ENCODE measurements around the gene TBC1D24. TPM values are rescaled to one million over a fixed set of nuclear protein-coding genes. Genes with fewer than 3 reads are reported as not detected.

Gene TBC1D24
- total RNA-seq, 2 donors from 2014 or later: 9.6 to 10.5 TPM

- Histone ChIP-seq H3K27me3 (peaks cover 2 to 6% of the 10 kb centered on the region in 2 donors), H3K4me1 (peaks cover 0 to 69% of the 10 kb centered on the region in 2 donors), H3K27ac (no peak overlapping the region), H3K36me3 (no peaks in the 10 kb centered on the region), H3K9me3 (no peaks in the 10 kb centered on the region), H3K4me3 (no peak overlapping the region)
- DNase-seq (ENCODE audit: low spot score): no peak
- TF ChIP-seq CTCF (IDR thresholded peaks at IDR 0.05): no peak
Measured at GRCh38 chr16:2469399-2470233, 5.3 kb upstream of the TBC1D24 start.

- Histone ChIP-seq H3K27me3 (peaks cover 2 to 6% of the 10 kb centered on the region in 2 donors), H3K9me3 (no peaks in the 10 kb centered on the region), H3K4me3 (no peak overlapping the region), H3K36me3 (no peaks in the 10 kb centered on the region), H3K4me1 (peaks cover 0 to 70% of the 10 kb centered on the region in 2 donors), H3K27ac (no peak overlapping the region)
- TF ChIP-seq CTCF (IDR thresholded peaks at IDR 0.05): no peak
- DNase-seq (ENCODE audit: low spot score): no peak
Measured at GRCh38 chr16:2470234-2470601, 4.7 kb upstream of the TBC1D24 start.

GRCh38 chr16:2470603-2471015, 4.3 kb upstream of the TBC1D24 start:
- peaks cover 2 to 6% of the 10 kb centered on the region in 2 donors for H3K27me3 ChIP-seq
- DNase-seq (ENCODE audit: low spot score): no peak

GRCh38 chr16:2471016-2471652, 3.8 kb upstream of the TBC1D24 start, which contains the start of gene NTN3:
Gene NTN3 (plus strand): TSS chr16:2471297. CDS start chr16:2471702, 405 bp downstream.
- TF ChIP-seq CTCF (IDR thresholded peaks at IDR 0.05): no peak
- Histone ChIP-seq H3K4me1 (peaks cover 0 to 80% of the 10 kb centered on the region in 2 donors), H3K27ac (no peak within 1 kb of the TSS), H3K27me3 (peaks cover 2 to 6% of the 10 kb centered on the region in 2 donors), H3K4me3 (peak within 1 kb of the TSS; percentile 15 to 47), H3K36me3 (no peaks in the 10 kb centered on the region), H3K9me3 (no peaks in the 10 kb centered on the region)
- no peak for DNase-seq (ENCODE audit: low spot score)

More at GRCh38 chr16:2470603-2471015, 4.3 kb upstream of the TBC1D24 start:
- no peaks in the 10 kb centered on the region for H3K9me3 ChIP-seq
- H3K36me3 ChIP-seq: no peaks in the 10 kb centered on the region
- no peak for TF ChIP-seq CTCF (IDR thresholded peaks at IDR 0.05)
- peaks cover 0 to 74% of the 10 kb centered on the region in 2 donors for H3K4me1 ChIP-seq
- peak overlapping the region in 1 of 2 donors; percentile 47 for H3K4me3 ChIP-seq
- H3K27ac ChIP-seq: no peak overlapping the region

- Histone ChIP-seq H3K36me3 (no peaks in the 10 kb centered on the region), H3K9me3 (no peaks in the 10 kb centered on the region), H3K4me1 (peaks cover 0 to 81% of the 10 kb centered on the region in 2 donors), H3K27ac (no peak overlapping the region), H3K4me3 (peak overlapping the region; percentile 15 to 47), H3K27me3 (peaks cover 2 to 6% of the 10 kb centered on the region in 2 donors)
- no peak for TF ChIP-seq CTCF (IDR thresholded peaks at IDR 0.05)
- no peak for DNase-seq (ENCODE audit: low spot score)
Measured at GRCh38 chr16:2471653-2472487, 3.1 kb upstream of the TBC1D24 start.
